ENCODE results near the gene FGF14.

FGF14 gene

DNA sequence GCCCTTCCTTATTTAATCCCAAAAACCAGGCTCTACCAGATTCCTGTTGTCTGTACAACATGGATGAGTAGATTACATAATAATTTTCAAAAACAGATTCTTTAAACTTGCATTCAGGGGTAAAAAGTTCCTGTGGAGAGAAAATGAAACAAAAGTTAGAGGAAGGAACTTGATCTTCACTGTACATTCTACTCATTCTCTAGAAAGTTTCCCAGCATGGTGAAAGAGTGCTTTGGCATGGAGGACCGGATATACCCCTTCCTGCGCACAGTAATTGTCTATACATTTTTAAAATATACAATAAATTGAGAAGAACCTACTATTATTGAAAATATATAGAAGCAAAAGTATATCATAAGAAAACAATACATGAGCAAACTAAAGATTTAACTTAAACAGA is 675.2 kb downstream of the FGF14 start:
- Histone ChIP-seq H3K36me3 (ENCODE audit: control insufficient read depth in 2 of 2, insufficient read depth in 1 of 2, low read length in 2 of 2) (no peaks in the 10 kb centered on the region), H3K4me3 (ENCODE audit: low read depth, low read length) (no peak overlapping the region), H3K4me1 (ENCODE audit: control insufficient read depth, insufficient read depth, low read length) (no peaks in the 10 kb centered on the region), H3K27ac (ENCODE audit: extremely low read depth, low read depth, low read length) (no peak overlapping the region), H3K9me3 (ENCODE audit: control insufficient read depth, insufficient read depth, low read depth, low read length) (no peaks in the 10 kb centered on the region)
- TF ChIP-seq PRDM1 (tag by site-specific recombination; IDR thresholded peaks at IDR 0.05) = no peak
- TF ChIP-seq ZNF350 (tag by site-specific recombination; IDR thresholded peaks at IDR 0.05) = no peak
- no peak for TF ChIP-seq ZNF221 (tag by site-specific recombination; IDR thresholded peaks at IDR 0.05; ENCODE audit: borderline replicate concordance)
- no peak for TF ChIP-seq OVOL3 (tag by site-specific recombination; IDR thresholded peaks at IDR 0.05)
- no peak for TF ChIP-seq MEIS1 (CRISPR knock-in tag; IDR thresholded peaks at IDR 0.05; ENCODE audit: borderline replicate concordance)
- TF ChIP-seq ZNF558 (tag by site-specific recombination; IDR thresholded peaks at IDR 0.05) = no peak
- TF ChIP-seq, protein P1, sequence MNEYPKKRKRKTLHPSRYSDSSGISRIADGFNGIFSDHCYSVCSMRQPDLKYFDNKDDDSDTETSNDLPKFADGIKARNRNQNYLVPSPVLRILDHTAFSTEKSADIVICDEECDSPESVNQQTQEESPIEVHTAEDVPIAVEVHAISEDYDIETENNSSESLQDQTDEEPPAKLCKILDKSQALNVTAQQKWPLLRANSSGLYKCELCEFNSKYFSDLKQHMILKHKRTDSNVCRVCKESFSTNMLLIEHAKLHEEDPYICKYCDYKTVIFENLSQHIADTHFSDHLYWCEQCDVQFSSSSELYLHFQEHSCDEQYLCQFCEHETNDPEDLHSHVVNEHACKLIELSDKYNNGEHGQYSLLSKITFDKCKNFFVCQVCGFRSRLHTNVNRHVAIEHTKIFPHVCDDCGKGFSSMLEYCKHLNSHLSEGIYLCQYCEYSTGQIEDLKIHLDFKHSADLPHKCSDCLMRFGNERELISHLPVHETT (tag by site-specific recombination; IDR thresholded peaks at IDR 0.05) = no peak
- TF ChIP-seq ZNF521 (tag by site-specific recombination; IDR thresholded peaks at IDR 0.05) = no peak
- no peak for TF ChIP-seq ZIC2 (tag by site-specific recombination; IDR thresholded peaks at IDR 0.05)
- TF ChIP-seq, protein P2, sequence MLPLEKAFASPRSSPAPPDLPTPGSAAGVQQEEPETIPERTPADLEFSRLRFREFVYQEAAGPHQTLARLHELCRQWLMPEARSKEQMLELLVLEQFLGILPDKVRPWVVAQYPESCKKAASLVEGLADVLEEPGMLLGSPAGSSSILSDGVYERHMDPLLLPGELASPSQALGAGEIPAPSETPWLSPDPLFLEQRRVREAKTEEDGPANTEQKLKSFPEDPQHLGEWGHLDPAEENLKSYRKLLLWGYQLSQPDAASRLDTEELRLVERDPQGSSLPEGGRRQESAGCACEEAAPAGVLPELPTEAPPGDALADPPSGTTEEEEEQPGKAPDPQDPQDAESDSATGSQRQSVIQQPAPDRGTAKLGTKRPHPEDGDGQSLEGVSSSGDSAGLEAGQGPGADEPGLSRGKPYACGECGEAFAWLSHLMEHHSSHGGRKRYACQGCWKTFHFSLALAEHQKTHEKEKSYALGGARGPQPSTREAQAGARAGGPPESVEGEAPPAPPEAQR (tag by site-specific recombination; IDR thresholded peaks at IDR 0.05) = no peak
- TF ChIP-seq, protein P3, sequence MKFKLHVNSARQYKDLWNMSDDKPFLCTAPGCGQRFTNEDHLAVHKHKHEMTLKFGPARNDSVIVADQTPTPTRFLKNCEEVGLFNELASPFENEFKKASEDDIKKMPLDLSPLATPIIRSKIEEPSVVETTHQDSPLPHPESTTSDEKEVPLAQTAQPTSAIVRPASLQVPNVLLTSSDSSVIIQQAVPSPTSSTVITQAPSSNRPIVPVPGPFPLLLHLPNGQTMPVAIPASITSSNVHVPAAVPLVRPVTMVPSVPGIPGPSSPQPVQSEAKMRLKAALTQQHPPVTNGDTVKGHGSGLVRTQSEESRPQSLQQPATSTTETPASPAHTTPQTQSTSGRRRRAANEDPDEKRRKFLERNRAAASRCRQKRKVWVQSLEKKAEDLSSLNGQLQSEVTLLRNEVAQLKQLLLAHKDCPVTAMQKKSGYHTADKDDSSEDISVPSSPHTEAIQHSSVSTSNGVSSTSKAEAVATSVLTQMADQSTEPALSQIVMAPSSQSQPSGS (tag by site-specific recombination; IDR thresholded peaks at IDR 0.05; ENCODE audit: low read depth) = no peak
- TF ChIP-seq KLF1 (tag by site-specific recombination; IDR thresholded peaks at IDR 0.05) = no peak
- no peak for TF ChIP-seq ZNF394 (tag by site-specific recombination; IDR thresholded peaks at IDR 0.05; ENCODE audit: borderline replicate concordance)
- TF ChIP-seq, protein P4, sequence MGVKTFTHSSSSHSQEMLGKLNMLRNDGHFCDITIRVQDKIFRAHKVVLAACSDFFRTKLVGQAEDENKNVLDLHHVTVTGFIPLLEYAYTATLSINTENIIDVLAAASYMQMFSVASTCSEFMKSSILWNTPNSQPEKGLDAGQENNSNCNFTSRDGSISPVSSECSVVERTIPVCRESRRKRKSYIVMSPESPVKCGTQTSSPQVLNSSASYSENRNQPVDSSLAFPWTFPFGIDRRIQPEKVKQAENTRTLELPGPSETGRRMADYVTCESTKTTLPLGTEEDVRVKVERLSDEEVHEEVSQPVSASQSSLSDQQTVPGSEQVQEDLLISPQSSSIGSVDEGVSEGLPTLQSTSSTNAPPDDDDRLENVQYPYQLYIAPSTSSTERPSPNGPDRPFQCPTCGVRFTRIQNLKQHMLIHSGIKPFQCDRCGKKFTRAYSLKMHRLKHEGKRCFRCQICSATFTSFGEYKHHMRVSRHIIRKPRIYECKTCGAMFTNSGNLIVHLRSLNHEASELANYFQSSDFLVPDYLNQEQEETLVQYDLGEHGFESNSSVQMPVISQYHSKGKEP (tag by site-specific recombination; IDR thresholded peaks at IDR 0.05) = no peak
- no peak for TF ChIP-seq ZNF423 (tag by site-specific recombination; IDR thresholded peaks at IDR 0.05)
- no peak for TF ChIP-seq ZNF549 (tag by site-specific recombination; IDR thresholded peaks at IDR 0.05)
- TF ChIP-seq ZNF174 (tag by site-specific recombination; IDR thresholded peaks at IDR 0.05) = no peak
- CTCF ChIA-PET = interaction anchor here (0.7 kb wide), 1 partner anchor 18 kb away, joined by 3 read pairs; no protein-coding TSS in a partner anchor
- POLR2A ChIA-PET = no interaction called here

DNA sequence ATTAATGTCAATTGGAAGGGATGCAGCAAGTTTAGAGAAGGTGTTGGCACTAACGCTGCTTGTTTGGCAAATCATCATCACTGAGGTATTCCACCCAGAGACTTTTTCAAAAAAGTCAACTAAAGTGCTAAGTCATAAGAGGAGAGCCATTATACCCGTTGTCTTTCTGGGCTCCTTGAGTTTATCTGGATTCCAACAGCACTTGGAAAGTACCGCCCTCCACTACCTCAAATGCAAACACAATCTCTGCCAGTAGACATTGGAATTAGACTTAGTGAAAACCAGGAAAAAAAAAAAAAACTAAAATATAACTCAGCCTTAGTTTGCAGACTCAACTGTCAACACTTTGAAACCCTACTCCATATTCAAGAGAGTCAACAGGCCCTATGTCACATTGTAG is 683.4 kb downstream of the FGF14 start:
- ChIA-PET CTCF (no interaction called here), POLR2A (no interaction called here)
- Histone ChIP-seq H3K4me1 (ENCODE audit: control insufficient read depth, insufficient read depth, low read length) (no peaks in the 10 kb centered on the region), H3K27ac (ENCODE audit: extremely low read depth, low read depth, low read length) (no peak overlapping the region), H3K9me3 (ENCODE audit: control insufficient read depth, insufficient read depth, low read depth, low read length) (no peaks in the 10 kb centered on the region), H3K36me3 (ENCODE audit: control insufficient read depth in 2 of 2, insufficient read depth in 1 of 2, low read length in 2 of 2) (no peaks in the 10 kb centered on the region), H3K4me3 (ENCODE audit: low read depth, low read length) (no peak overlapping the region)
- no peak for TF ChIP-seq SCRT1 (tag by site-specific recombination; IDR thresholded peaks at IDR 0.05; ENCODE audit: borderline replicate concordance)
